ENCODE measurements around the gene TCTN3.
"Not testable (repeated sequence)": the region's sequence is repeated elsewhere in the genome, so short reads cannot be mapped to it uniquely, and the experiment has no call there.

Gene TCTN3

DNA sequence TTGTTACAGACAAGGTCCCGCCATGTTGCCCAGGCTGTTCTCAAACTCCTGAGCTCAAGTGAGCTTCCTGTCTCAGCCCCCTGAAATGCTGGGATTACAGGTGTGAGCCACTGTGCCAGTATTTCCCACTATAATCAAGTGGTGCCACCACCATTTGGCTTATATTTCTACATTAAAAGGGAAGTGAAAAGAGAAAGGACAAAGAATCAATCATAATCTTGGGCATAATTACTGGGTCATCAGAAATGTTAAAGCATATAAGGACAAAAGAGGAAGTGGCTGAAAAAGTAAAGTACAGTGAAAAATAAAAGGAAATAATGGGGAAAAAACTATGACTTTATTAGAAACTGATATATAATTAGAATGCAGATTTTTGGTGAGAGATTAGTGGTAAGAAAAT is 36.5 kb upstream of the TCTN3 start:
- no peak overlapping the region for H3K9ac ChIP-seq (ENCODE audit: insufficient read length, low read depth)
- DNase-seq (ENCODE audit: low read depth, low spot score), result no peak
- H3K4me3 ChIP-seq (ENCODE audit: insufficient read length, low read depth), result no peak overlapping the region
- no peaks in the 10 kb centered on the region for H3K36me3 ChIP-seq (ENCODE audit: insufficient read depth, insufficient read length, low read length)
- H3K4me1 ChIP-seq (ENCODE audit: insufficient read depth, insufficient read length), result no peaks in the 10 kb centered on the region
- H3K9me3 ChIP-seq (ENCODE audit: insufficient read depth, low read length), result peaks cover 21% of the 10 kb centered on the region; the same call in 1 of the 2 replicates
- TF ChIP-seq ZNF274 (IDR thresholded peaks at IDR 0.05; ENCODE audit: low read depth, low read length) (no peak), SUZ12 (IDR thresholded peaks at IDR 0.05; ENCODE audit: extremely low read depth, insufficient read depth, insufficient read length) (no peak), YY1 (IDR thresholded peaks at IDR 0.05; ENCODE audit: insufficient read depth, insufficient read length) (no peak)
- no peaks in the 10 kb centered on the region for H3K27me3 ChIP-seq (ENCODE audit: insufficient read depth, insufficient read length)

DNA sequence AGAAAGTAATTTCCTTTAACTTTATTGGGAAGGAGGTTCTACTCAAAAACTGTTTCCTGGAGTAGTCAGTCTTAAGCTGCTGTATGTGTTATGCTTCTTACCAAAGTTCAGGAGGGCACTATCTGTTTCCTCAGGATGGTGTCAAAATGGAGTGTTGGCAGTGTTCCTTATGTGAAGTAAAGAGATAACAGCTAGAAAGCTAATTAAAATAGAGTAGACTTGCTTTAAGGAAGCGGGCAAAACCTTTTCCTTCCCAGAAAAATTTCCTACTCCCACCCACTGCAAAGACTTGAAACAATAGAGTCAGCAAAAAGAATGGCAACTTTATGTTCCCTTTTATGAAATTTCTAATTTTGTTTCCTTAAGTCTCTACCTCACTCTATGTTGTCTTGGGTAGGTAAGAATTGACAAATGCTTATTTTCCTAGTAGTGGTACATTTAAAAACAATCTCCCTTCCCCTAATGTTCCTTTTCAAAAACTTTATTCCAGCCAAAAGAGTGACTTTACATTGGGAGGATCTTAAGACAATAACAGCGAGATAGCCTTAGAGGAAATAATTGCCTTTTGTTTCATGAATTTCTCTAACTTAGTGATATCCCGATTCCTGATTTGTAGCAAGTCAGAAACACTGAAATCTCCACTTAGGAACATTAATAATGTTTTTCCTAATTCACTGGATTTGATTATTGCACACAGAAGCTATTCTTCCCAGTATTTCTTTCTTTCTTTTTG is 35.8 kb upstream of the TCTN3 start:
- no peak for DNase-seq (ENCODE audit: low read depth, low spot score)
- no peak overlapping the region for H3K4me3 ChIP-seq (ENCODE audit: insufficient read length, low read depth)
- H3K36me3 ChIP-seq (ENCODE audit: insufficient read depth, insufficient read length, low read length), result no peaks in the 10 kb centered on the region
- no peak overlapping the region for H3K9ac ChIP-seq (ENCODE audit: insufficient read length, low read depth)
- no peaks in the 10 kb centered on the region for H3K27me3 ChIP-seq (ENCODE audit: insufficient read depth, insufficient read length)
- H3K4me1 ChIP-seq (ENCODE audit: insufficient read depth, insufficient read length), result no peaks in the 10 kb centered on the region
- TF ChIP-seq YY1 (IDR thresholded peaks at IDR 0.05; ENCODE audit: insufficient read depth, insufficient read length) (no peak), ZNF274 (IDR thresholded peaks at IDR 0.05; ENCODE audit: low read depth, low read length) (no peak), SUZ12 (IDR thresholded peaks at IDR 0.05; ENCODE audit: extremely low read depth, insufficient read depth, insufficient read length) (no peak)
- peaks cover 21% of the 10 kb centered on the region; the same call in 1 of the 2 replicates for H3K9me3 ChIP-seq (ENCODE audit: insufficient read depth, low read length)

DNA sequence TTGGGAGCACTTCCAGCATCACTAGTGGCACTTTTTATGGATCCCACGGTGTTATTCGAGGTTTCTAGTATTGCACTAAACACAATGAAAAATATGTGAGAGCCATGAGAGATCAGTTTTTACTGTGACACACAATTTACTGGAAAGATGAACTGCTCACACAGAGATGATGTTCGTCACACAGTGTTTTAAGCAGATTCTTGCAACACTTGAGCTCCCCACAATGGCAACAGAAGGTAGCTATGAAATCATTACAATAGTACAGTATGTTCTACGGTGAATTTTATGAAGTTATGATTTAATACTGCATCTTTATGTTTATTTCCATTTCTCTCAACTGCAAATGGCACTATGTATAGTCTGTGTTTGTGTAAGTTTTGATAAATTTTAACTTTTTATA is 34.8 kb upstream of the TCTN3 start:
- no peaks in the 10 kb centered on the region for H3K4me1 ChIP-seq (ENCODE audit: insufficient read depth, insufficient read length)
- no peaks in the 10 kb centered on the region for H3K36me3 ChIP-seq (ENCODE audit: insufficient read depth, insufficient read length, low read length)
- H3K9me3 ChIP-seq (ENCODE audit: insufficient read depth, low read length), result peaks cover 16% of the 10 kb centered on the region; the same call in 1 of the 2 replicates
- H3K4me3 ChIP-seq (ENCODE audit: insufficient read length, low read depth), result no peak overlapping the region
- DNase-seq (ENCODE audit: low read depth, low spot score), result no peak
- no peak for TF ChIP-seq SUZ12 (IDR thresholded peaks at IDR 0.05; ENCODE audit: extremely low read depth, insufficient read depth, insufficient read length)
- no peak for TF ChIP-seq YY1 (IDR thresholded peaks at IDR 0.05; ENCODE audit: insufficient read depth, insufficient read length)
- no peak for TF ChIP-seq ZNF274 (IDR thresholded peaks at IDR 0.05; ENCODE audit: low read depth, low read length)
- no peaks in the 10 kb centered on the region for H3K27me3 ChIP-seq (ENCODE audit: insufficient read depth, insufficient read length)
- H3K9ac ChIP-seq (ENCODE audit: insufficient read length, low read depth), result no peak overlapping the region

DNA sequence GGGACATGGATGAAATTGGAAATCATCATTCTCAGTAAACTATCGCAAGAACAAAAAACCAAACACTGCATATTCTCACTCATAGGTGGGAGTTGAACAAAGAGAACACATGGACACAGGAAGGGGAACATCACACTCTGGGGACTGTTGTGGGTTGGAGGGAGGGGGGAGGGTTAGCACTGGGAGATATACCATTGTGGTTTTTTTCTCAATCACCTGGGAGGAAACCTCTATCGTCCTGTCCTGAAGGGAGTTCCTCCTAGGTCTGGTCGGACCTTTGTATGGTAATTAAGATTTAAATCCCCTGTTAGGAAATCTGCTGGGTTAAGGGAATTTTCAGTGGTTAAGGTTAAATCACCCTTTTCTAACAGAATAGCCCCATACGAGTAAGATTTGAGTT is 28.8 kb upstream of the TCTN3 start:
- H3K27me3 ChIP-seq (ENCODE audit: insufficient read depth, insufficient read length); H3K9ac ChIP-seq (ENCODE audit: insufficient read length, low read depth); H3K4me1 ChIP-seq (ENCODE audit: insufficient read depth, insufficient read length); H3K9me3 ChIP-seq (ENCODE audit: insufficient read depth, low read length); DNase-seq (ENCODE audit: low read depth, low spot score); H3K36me3 ChIP-seq (ENCODE audit: insufficient read depth, insufficient read length, low read length); H3K4me3 ChIP-seq (ENCODE audit: insufficient read length, low read depth): not testable (repeated sequence)

DNA sequence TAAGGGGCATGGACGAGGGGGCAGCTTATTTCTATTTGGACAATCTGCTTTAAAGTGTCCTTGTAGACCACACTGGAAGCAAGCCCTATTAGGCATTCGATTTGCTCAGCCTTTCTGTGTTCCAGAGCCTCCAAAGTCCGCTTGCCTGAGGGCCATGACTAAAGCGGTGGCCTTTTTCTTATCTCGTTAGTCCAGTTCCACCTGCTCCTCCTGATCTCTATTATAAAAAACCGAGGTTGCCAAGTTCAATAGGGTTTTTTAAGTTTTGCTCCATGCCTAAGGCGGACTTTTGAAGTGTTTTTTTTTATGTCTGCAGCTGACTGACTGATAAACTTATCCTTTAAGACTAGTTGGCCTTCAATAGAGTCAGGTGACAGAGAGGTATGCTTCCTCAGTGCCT is 27.0 kb upstream of the TCTN3 start:
- H3K9ac ChIP-seq (ENCODE audit: insufficient read length, low read depth); H3K36me3 ChIP-seq (ENCODE audit: insufficient read depth, insufficient read length, low read length); DNase-seq (ENCODE audit: low read depth, low spot score); H3K27me3 ChIP-seq (ENCODE audit: insufficient read depth, insufficient read length); H3K4me3 ChIP-seq (ENCODE audit: insufficient read length, low read depth); H3K9me3 ChIP-seq (ENCODE audit: insufficient read depth, low read length); H3K4me1 ChIP-seq (ENCODE audit: insufficient read depth, insufficient read length): not testable (repeated sequence)

DNA sequence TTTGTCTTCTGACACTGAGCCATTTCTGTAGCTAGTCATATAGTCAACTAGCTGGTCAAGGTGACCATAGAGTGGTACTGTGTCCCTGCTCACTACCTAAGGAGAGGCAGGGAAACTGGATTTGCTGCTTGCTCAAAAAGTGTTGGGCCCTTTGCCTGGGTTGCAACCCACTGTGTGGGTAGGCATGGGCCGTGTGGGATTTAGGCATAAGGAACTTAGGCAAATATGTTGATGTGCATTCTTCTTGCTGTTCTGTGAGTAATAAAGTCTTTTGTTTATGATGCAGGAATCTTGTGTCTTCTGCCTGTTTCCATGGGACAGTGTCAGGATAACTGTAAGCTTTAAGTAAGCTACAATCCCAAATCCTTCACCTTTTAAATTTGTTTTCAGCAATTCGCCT is 23.1 kb upstream of the TCTN3 start:
- Histone ChIP-seq H3K4me1 (ENCODE audit: insufficient read depth, insufficient read length) (no peaks in the 10 kb centered on the region), H3K9ac (ENCODE audit: insufficient read length, low read depth) (no peak overlapping the region), H3K4me3 (ENCODE audit: insufficient read length, low read depth) (no peak overlapping the region), H3K27me3 (ENCODE audit: insufficient read depth, insufficient read length) (no peaks in the 10 kb centered on the region), H3K9me3 (ENCODE audit: insufficient read depth, low read length) (no peaks in the 10 kb centered on the region), H3K36me3 (ENCODE audit: insufficient read depth, insufficient read length, low read length) (no peaks in the 10 kb centered on the region)
- DNase-seq (ENCODE audit: low read depth, low spot score), result no peak
- TF ChIP-seq SUZ12 (IDR thresholded peaks at IDR 0.05; ENCODE audit: extremely low read depth, insufficient read depth, insufficient read length) (no peak), ZNF274 (IDR thresholded peaks at IDR 0.05; ENCODE audit: low read depth, low read length) (no peak), YY1 (IDR thresholded peaks at IDR 0.05; ENCODE audit: insufficient read depth, insufficient read length) (no peak)

DNA sequence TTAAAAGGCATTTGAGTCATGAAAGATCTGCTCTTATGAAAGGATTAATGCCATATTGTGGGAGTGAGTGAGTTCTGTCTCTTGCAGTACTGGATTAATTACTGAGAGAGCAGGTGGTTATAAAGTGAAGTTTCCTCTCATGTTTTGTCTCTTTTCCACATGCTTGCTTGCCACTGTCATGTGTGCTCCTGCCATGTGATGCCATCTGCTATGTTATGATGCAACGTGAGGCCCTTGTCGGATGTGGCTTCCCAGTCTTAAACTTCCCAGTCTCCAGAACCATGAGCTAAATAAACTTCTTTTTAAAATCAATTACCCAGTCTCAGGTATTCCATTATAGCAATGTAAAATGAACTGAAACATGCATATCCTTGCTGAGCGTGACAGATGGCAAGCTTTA is 22.7 kb upstream of the TCTN3 start:
- no peaks in the 10 kb centered on the region for H3K36me3 ChIP-seq (ENCODE audit: insufficient read depth, insufficient read length, low read length)
- no peaks in the 10 kb centered on the region for H3K27me3 ChIP-seq (ENCODE audit: insufficient read depth, insufficient read length)
- H3K9me3 ChIP-seq (ENCODE audit: insufficient read depth, low read length), result no peaks in the 10 kb centered on the region
- no peaks in the 10 kb centered on the region for H3K4me1 ChIP-seq (ENCODE audit: insufficient read depth, insufficient read length)
- no peak overlapping the region for H3K9ac ChIP-seq (ENCODE audit: insufficient read length, low read depth)
- DNase-seq (ENCODE audit: low read depth, low spot score), result no peak
- no peak for TF ChIP-seq YY1 (IDR thresholded peaks at IDR 0.05; ENCODE audit: insufficient read depth, insufficient read length)
- no peak for TF ChIP-seq SUZ12 (IDR thresholded peaks at IDR 0.05; ENCODE audit: extremely low read depth, insufficient read depth, insufficient read length)
- no peak for TF ChIP-seq ZNF274 (IDR thresholded peaks at IDR 0.05; ENCODE audit: low read depth, low read length)
- no peak overlapping the region for H3K4me3 ChIP-seq (ENCODE audit: insufficient read length, low read depth)

DNA sequence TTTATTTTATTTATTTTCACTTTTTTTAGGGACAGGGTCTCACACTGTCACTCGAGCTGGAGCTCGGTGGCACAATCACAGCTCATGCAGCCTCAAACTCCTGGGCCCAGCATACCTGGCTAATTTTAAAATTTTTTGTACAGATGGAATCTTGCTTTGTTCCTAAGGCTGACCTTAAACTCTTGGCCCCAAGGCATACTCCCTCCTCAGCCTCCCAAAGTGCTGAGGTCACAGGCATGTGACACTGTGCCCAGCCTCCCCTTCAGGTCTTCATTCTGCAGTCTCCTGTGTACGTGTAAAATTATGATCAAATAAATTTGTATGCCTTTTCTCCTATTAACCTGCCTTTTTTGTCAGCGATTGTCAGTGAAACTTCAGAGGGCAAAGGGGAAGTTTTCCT is 17.8 kb upstream of the TCTN3 start:
- Histone ChIP-seq H3K9me3 (ENCODE audit: insufficient read depth, low read length) (peaks cover 7% of the 10 kb centered on the region; the same call in 1 of the 2 replicates), H3K9ac (ENCODE audit: insufficient read length, low read depth) (no peak overlapping the region), H3K36me3 (ENCODE audit: insufficient read depth, insufficient read length, low read length) (no peaks in the 10 kb centered on the region), H3K27me3 (ENCODE audit: insufficient read depth, insufficient read length) (no peaks in the 10 kb centered on the region), H3K4me3 (ENCODE audit: insufficient read length, low read depth) (no peak overlapping the region), H3K4me1 (ENCODE audit: insufficient read depth, insufficient read length) (no peaks in the 10 kb centered on the region)
- TF ChIP-seq ZNF274 (IDR thresholded peaks at IDR 0.05; ENCODE audit: low read depth, low read length), result no peak
- no peak for TF ChIP-seq YY1 (IDR thresholded peaks at IDR 0.05; ENCODE audit: insufficient read depth, insufficient read length)
- TF ChIP-seq SUZ12 (IDR thresholded peaks at IDR 0.05; ENCODE audit: extremely low read depth, insufficient read depth, insufficient read length), result no peak
- DNase-seq (ENCODE audit: low read depth, low spot score), result no peak
